GM12891 (cell line): Measurements from ENCODE around the gene MFAP2.

Source experiments
- POLR2A ChIP-seq: IDR thresholded peaks from 2 replicates; pipeline ENCODE4 v1.6.1; 2011; ENCODE audit warnings: low read depth, low read length, control low read depth
- POU2F2 ChIP-seq: IDR thresholded peaks from 2 replicates; pipeline ENCODE4 v1.6.1; 2011; ENCODE audit warnings: low read depth, mild to moderate bottlenecking, control low read depth, low read length, moderate library complexity
- SPI1 ChIP-seq: IDR thresholded peaks from 2 replicates; pipeline ENCODE4 v1.6.1; 2011; ENCODE audit warnings: low read depth, low read length, control low read depth
- TAF1 ChIP-seq: IDR thresholded peaks from 2 replicates; pipeline ENCODE4 v1.6.1; 2011; ENCODE audit warnings: low read depth, low read length, control low read depth

- TF ChIP-seq POLR2A (no peak), POU2F2 (no peak), SPI1 (no peak), TAF1 (no peak)
Observed at GRCh38 chr1:16991571-16991970, 11.2 kb upstream of the MFAP2 start.
